GM18861 (cell line): ENCODE measurements around the gene SDHB.
"Not testable (repeated sequence)": the region's sequence is repeated elsewhere in the genome, so short reads cannot be mapped to it uniquely, and the experiment has no call there.

Experiments used
- ATAC-seq: cut with Tn5 transposase; IDR thresholded peaks from one replicate; pipeline ENCODE4 v1.9.1; 2021; ENCODE audit not compliant: unreplicated experiment

SDHB gene

GRCh38 chr1:17075470-17076255 is 21.8 kb upstream of the SDHB start:
- ATAC-seq = no peak

- ATAC-seq = no peak
These were observed 18.0 kb upstream of the SDHB start for GRCh38 chr1:17071794-17072193.

GRCh38 chr1:17070163-17070525 is 16.3 kb upstream of the SDHB start:
- no peak for ATAC-seq

GRCh38 chr1:17069452-17070162 is 15.8 kb upstream of the SDHB start:
- no peak for ATAC-seq

- no peak for ATAC-seq
These were observed 15.0 kb upstream of the SDHB start for GRCh38 chr1:17068789-17069188.

GRCh38 chr1:17067465-17068240 is 13.8 kb upstream of the SDHB start:
- no peak for ATAC-seq

- ATAC-seq = no peak
These were observed 13.2 kb upstream of the SDHB start for GRCh38 chr1:17067069-17067426.

GRCh38 chr1:17066361-17067068 is 12.7 kb upstream of the SDHB start:
- no peak for ATAC-seq

- no peak for ATAC-seq
These were observed 11.8 kb upstream of the SDHB start for GRCh38 chr1:17065666-17066065.

- ATAC-seq = not testable (repeated sequence)
These were observed 8.9 kb upstream of the SDHB start for GRCh38 chr1:17062751-17063150.

- ATAC-seq = no peak
These were observed 8.1 kb upstream of the SDHB start for GRCh38 chr1:17061892-17062291.

- ATAC-seq = no peak
These were observed 7.7 kb upstream of the SDHB start for GRCh38 chr1:17061486-17061885.

- ATAC-seq = no peak
These were observed 6.5 kb upstream of the SDHB start for GRCh38 chr1:17060306-17060749.

GRCh38 chr1:17059391-17060305 is 5.8 kb upstream of the SDHB start:
- no peak for ATAC-seq

GRCh38 chr1:17056551-17056950 is 2.7 kb upstream of the SDHB start:
- ATAC-seq = no peak

- no peak for ATAC-seq
These were observed 2.0 kb upstream of the SDHB start for GRCh38 chr1:17055801-17056200.

- ATAC-seq = no peak
These were observed 647 bp downstream of the SDHB start for GRCh38 chr1:17053086-17053684.

- no peak for ATAC-seq
These were observed 1.2 kb downstream of the SDHB start for GRCh38 chr1:17052641-17053040.

- no peak for ATAC-seq
These were observed 1.8 kb downstream of the SDHB start for GRCh38 chr1:17052038-17052437.

- ATAC-seq = no peak
These were observed 5.9 kb downstream of the SDHB start for GRCh38 chr1:17047924-17048323.
